Keratinocyte (primary cell): ENCODE data around the gene LRRC18. TPM values are rescaled to one million over a fixed set of nuclear protein-coding genes. Genes with fewer than 3 reads are reported as not detected.

Experiments used
- DNase-seq: peaks from one replicate; pipeline ENCODE4 v3.0.0-alpha.2; 2011; ENCODE audit warnings: low read depth, missing footprints, low spot score
- FAIRE-seq: peaks from 2 replicates; lab custom pipeline; 2011; peaks lifted over from hg19 to GRCh38; lab: Jason Lieb, UNC
- H2AFZ ChIP-seq: 2 replicates; pipeline ENCODE4 v1.6.0; 2012; ENCODE audit warnings: low read length, control low read depth, inconsistent platforms; ENCODE audit not compliant: control insufficient read depth
- H3K27ac ChIP-seq: 2 replicates; pipeline ENCODE4 v1.5.1; 2011; ENCODE audit warnings: low read length; ENCODE audit not compliant: control insufficient read depth, insufficient read depth
- H3K27me3 ChIP-seq: 3 replicates; pipeline ENCODE4 v1.6.0; 2011; ENCODE audit warnings: low read length; ENCODE audit not compliant: control insufficient read depth, insufficient read depth; ENCODE audit errors: extremely low read depth
- H3K36me3 ChIP-seq, 2 experiments: 2 replicates in 1 of 2; 3 replicates in 1 of 2; pipeline ENCODE4 v1.5.1; 2011; ENCODE audit warnings: low read length in 2 of 2, mild to moderate bottlenecking in 1 of 2; ENCODE audit not compliant: control insufficient read depth in 2 of 2, insufficient read depth in 2 of 2; ENCODE audit errors: extremely low read depth in 1 of 2
- H3K4me1 ChIP-seq: 3 replicates; pipeline ENCODE4 v1.5.1; 2011; ENCODE audit warnings: low read length; ENCODE audit not compliant: control insufficient read depth, insufficient read depth; ENCODE audit errors: extremely low read depth
- H3K4me2 ChIP-seq: 3 replicates; pipeline ENCODE4 v1.6.0; 2011; ENCODE audit warnings: low read depth, low read length; ENCODE audit not compliant: control insufficient read depth, insufficient read depth; ENCODE audit errors: extremely low read depth
- H3K4me3 ChIP-seq, 3 experiments: fragments of 200-600 bp in 1 of 3; sonication (generic) in 1 of 3; 2 replicates in 2 of 3; 3 replicates in 1 of 3; pipeline ENCODE4 v1.5.1; 2011 to 2016; ENCODE audit warnings: low read length in 3 of 3, mild to moderate bottlenecking in 3 of 3, control low read depth in 2 of 3, inconsistent platforms in 1 of 3, low read depth in 1 of 3, mixed read lengths in 1 of 3, mixed run types in 1 of 3, moderate library complexity in 1 of 3; ENCODE audit not compliant: control insufficient read depth in 2 of 3, insufficient read depth in 2 of 3; ENCODE audit errors: extremely low read depth in 1 of 3
- H3K79me2 ChIP-seq: 2 replicates; pipeline ENCODE4 v1.6.0; 2012; ENCODE audit warnings: low read length; ENCODE audit not compliant: control insufficient read depth, insufficient read depth
- H3K9ac ChIP-seq: 3 replicates; pipeline ENCODE4 v1.6.0; 2011; ENCODE audit warnings: low read length; ENCODE audit not compliant: control insufficient read depth, insufficient read depth; ENCODE audit errors: extremely low read depth
- H3K9me1 ChIP-seq: 3 replicates; pipeline ENCODE4 v1.6.0; 2011; ENCODE audit warnings: low read length; ENCODE audit not compliant: control insufficient read depth, insufficient read depth; ENCODE audit errors: extremely low read depth
- H3K9me3 ChIP-seq: 2 replicates; pipeline ENCODE4 v1.5.1; 2012; ENCODE audit warnings: low read depth, low read length; ENCODE audit not compliant: control insufficient read depth
- H4K20me1 ChIP-seq: 3 replicates; pipeline ENCODE4 v1.6.0; 2011; ENCODE audit warnings: low read length; ENCODE audit not compliant: control insufficient read depth, insufficient read depth; ENCODE audit errors: extremely low read depth
- CTCF ChIP-seq, 3 experiments: IDR thresholded peaks in 1 of 3; conservative IDR thresholded peaks in 1 of 3; optimal IDR thresholded peaks in 1 of 3; 2 replicates in 2 of 3; 3 replicates in 1 of 3; pipeline versions ENCODE3 to v1.5.1; 2011; ENCODE audit warnings: low read length in 3 of 3, mild to moderate bottlenecking in 3 of 3, moderate library complexity in 2 of 3, control low read depth in 1 of 3, inconsistent platforms in 1 of 3; ENCODE audit not compliant: insufficient read depth in 2 of 3; ENCODE audit errors: extremely low read depth in 1 of 3
- EZH2 ChIP-seq: IDR thresholded peaks from one replicate; pipeline ENCODE4 v1.6.1; 2012; ENCODE audit warnings: inconsistent platforms, mild to moderate bottlenecking, low read length, moderate library complexity
- dilution Hi-C: fragments of 300-500 bp; cut with MboI; formaldehyde crosslinking; loops from one replicate; pipeline ENCODE4 v1.7.0; 2020; ENCODE audit warnings: low sequenced_read_pairs; ENCODE audit not compliant: extremely low pct_ligation_motif_present
- polyA plus RNA-seq, 5 experiments: library from polyadenylated mRNA; depleted of rRNA in 3 of 5; stranded (reverse) in 3 of 5; stranded (forward) in 1 of 5; unstranded in 1 of 5; fragments of >200 nt; gene quantifications; 1 replicate in 1 of 5; 2 replicates in 3 of 5; 3 replicates in 1 of 5; pipeline versions ENCODE4 v1.2.1 to v1.2.3, GENCODE V29; 2011 to 2012; ENCODE audit warnings: missing spikeins in 2 of 5, low read depth in 1 of 5, low replicate concordance in 1 of 5

LRRC18 gene
- polyA plus RNA-seq, 1 donor (not counting 4 experiments of a cell fraction or from before 2014, with no cell fraction given) = not detected

- dilution Hi-C loops = no loop called here
- no peak overlapping the region for H2AFZ ChIP-seq
- no peaks in the 10 kb centered on the region for H3K79me2 ChIP-seq
- no peak for TF ChIP-seq EZH2
- TF ChIP-seq CTCF (optimal IDR thresholded peaks at IDR 0.05 in 1 of 3, IDR thresholded peaks at IDR 0.05 in 1 of 3, conservative IDR thresholded peaks at IDR 0.05 in 1 of 3; ENCODE audit: extremely low read depth in 1 of 3, insufficient read depth in 2 of 3, low read length in 3 of 3) = no peak
- no peak for DNase-seq
- H3K9ac ChIP-seq = no peak overlapping the region
- no peak overlapping the region for H3K4me2 ChIP-seq
- no peak overlapping the region for H3K27ac ChIP-seq
- H3K36me3 ChIP-seq = no peaks in the 10 kb centered on the region
- no peak for FAIRE-seq
- no peaks in the 10 kb centered on the region for H4K20me1 ChIP-seq
- no peaks in the 10 kb centered on the region for H3K4me1 ChIP-seq
- H3K9me1 ChIP-seq = no peaks in the 10 kb centered on the region
- no peaks in the 10 kb centered on the region for H3K9me3 ChIP-seq
- no peak overlapping the region for H3K4me3 ChIP-seq
- no peaks in the 10 kb centered on the region for H3K27me3 ChIP-seq
These were observed 42.7 kb downstream of the LRRC18 start for GRCh38 chr10:48896756-48897440.

- Histone ChIP-seq H3K4me1 (no peaks in the 10 kb centered on the region), H3K9ac (no peak overlapping the region), H2AFZ (no peak overlapping the region), H4K20me1 (no peaks in the 10 kb centered on the region), H3K4me2 (no peak overlapping the region), H3K9me3 (no peaks in the 10 kb centered on the region), H3K27me3 (no peaks in the 10 kb centered on the region), H3K9me1 (no peaks in the 10 kb centered on the region), H3K36me3 (no peaks in the 10 kb centered on the region), H3K79me2 (no peaks in the 10 kb centered on the region), H3K4me3 (no peak overlapping the region), H3K27ac (no peak overlapping the region)
- FAIRE-seq = no peak
- TF ChIP-seq CTCF (optimal IDR thresholded peaks at IDR 0.05 in 1 of 3, IDR thresholded peaks at IDR 0.05 in 1 of 3, conservative IDR thresholded peaks at IDR 0.05 in 1 of 3; ENCODE audit: extremely low read depth in 1 of 3, insufficient read depth in 2 of 3, low read length in 3 of 3) (no peak), EZH2 (no peak)
- no peak for DNase-seq
- dilution Hi-C loops = no loop called here
These were observed 43.8 kb downstream of the LRRC18 start for GRCh38 chr10:48895803-48896195.
